Measurements from ENCODE around the gene PCDH7.

- TF ChIP-seq POLR2A (IDR thresholded peaks at IDR 0.05; ENCODE audit: low read length) (no peak), GATA1 (IDR thresholded peaks at IDR 0.05; ENCODE audit: low read depth, low read length) (no peak)
Observed at GRCh38 chr4:30727409-30727808, 7.2 kb downstream of the PCDH7 start.

Data from erythroblast (primary cell).